Upper lobe of right lung (tissue), 1 donor: ENCODE results near the gene DPPA5. TPM values are rescaled to one million over a fixed set of nuclear protein-coding genes. Genes with fewer than 3 reads are reported as not detected.
"Not testable (repeated sequence)": the region's sequence is repeated elsewhere in the genome, so short reads cannot be mapped to it uniquely, and the experiment has no call there.

Experiments used
- ATAC-seq: fragments of 200-7000 bp; cut with Tn5 transposase; one replicate; pipeline ENCODE4 v1.9.1; 2020; ENCODE audit warnings: mild to moderate bottlenecking, moderate library complexity
- DNase-seq: peaks from one replicate; pipeline ENCODE4 v3.0.0-alpha.2; 2020
- H3K27ac ChIP-seq: fragments of 200-600 bp; one replicate; pipeline ENCODE4 v1.8.0; 2022
- H3K27me3 ChIP-seq: fragments of 200-600 bp; one replicate; pipeline ENCODE4 v1.8.0; 2022; ENCODE audit warnings: mild to moderate bottlenecking
- H3K36me3 ChIP-seq: fragments of 200-600 bp; one replicate; pipeline ENCODE4 v1.8.0; 2022
- H3K4me1 ChIP-seq: fragments of 200-600 bp; one replicate; pipeline ENCODE4 v1.8.0; 2022
- H3K4me3 ChIP-seq: fragments of 200-600 bp; one replicate; pipeline ENCODE4 v1.8.0; 2022; ENCODE audit warnings: mild to moderate bottlenecking
- H3K9me3 ChIP-seq: fragments of 200-600 bp; one replicate; pipeline ENCODE4 v1.8.0; 2022
- CTCF ChIP-seq: fragments of 200-600 bp; IDR thresholded peaks from one replicate; pipeline ENCODE4 v1.8.0; 2022; ENCODE audit warnings: antibody characterized with exemption
- intact Hi-C: fragments of 100-400 bp; cut with DNase I; formaldehyde crosslinking; loops from one replicate; pipeline ENCODE4 v1.11.0; 2022
- total RNA-seq: library from RNA; stranded (reverse); fragmentation: NEBNext Ultra II Directional; extraction: Animal tissue kit (Norgen Biotek cat#: 25700); gene quantifications from one replicate; pipeline ENCODE4 v1.2.1, GENCODE V29; 2021
- donor health status: DM: no; HTN: yes; CAD: no; lungs with severe emphysema.

Gene DPPA5
- total RNA-seq, 1 donor from 2014 or later = not detected

DNA sequence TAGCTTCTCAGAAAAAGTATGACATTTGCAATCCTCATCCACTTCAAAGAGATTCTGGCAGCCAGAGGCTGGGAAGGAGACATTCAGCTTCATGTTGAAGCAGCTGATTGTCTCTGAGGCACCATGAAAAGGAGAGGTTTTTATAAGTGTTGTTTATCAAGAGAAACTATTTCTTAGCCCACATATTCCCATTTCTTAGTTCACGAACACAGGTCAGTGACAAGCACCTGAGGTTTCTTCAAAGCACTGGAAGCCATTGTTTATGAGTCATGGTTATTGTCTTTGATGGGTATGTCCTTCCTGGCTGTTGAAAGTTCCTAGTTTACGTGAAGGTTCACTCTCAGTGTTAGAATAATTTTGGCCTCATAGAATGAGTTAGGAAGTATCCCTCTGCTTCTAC is 37.6 kb upstream of the DPPA5 start:
- intact Hi-C loops = no loop called here

DNA sequence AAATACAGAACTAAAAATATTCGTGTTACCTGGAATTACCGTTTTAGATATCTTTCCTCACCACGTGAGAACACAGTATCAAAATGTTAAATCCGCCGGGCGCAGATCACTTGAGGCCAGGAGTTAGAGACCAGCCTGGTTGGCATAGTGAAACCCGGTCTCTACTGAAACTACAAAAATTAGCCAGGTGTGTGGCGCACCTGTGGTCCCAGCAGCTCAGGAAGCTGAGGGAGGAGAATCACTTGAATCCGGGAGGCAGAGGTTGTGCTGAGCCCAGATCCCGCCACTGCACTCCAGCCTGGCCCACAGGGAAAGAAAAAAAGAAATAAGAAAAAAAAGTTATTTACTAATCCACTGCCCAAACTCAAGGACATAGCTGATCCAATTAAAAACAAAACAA is 35.8 kb upstream of the DPPA5 start:
- H3K9me3 ChIP-seq = no peaks in the 10 kb centered on the region
- H3K27me3 ChIP-seq = no peaks in the 10 kb centered on the region
- H3K4me3 ChIP-seq = no peak overlapping the region
- no peak overlapping the region for H3K27ac ChIP-seq
- no peaks in the 10 kb centered on the region for H3K36me3 ChIP-seq
- DNase-seq (no peak), ATAC-seq (no peak)
- H3K4me1 ChIP-seq = peaks cover 5% of the 10 kb centered on the region
- no peak for TF ChIP-seq CTCF
- intact Hi-C loops = no loop called here

More for the DNA sequence above, 37.6 kb upstream of the DPPA5 start:
- Histone ChIP-seq H3K4me1 (peaks cover 5% of the 10 kb centered on the region), H3K4me3 (no peak overlapping the region), H3K27me3 (no peaks in the 10 kb centered on the region), H3K27ac (no peak overlapping the region), H3K36me3 (no peaks in the 10 kb centered on the region), H3K9me3 (no peaks in the 10 kb centered on the region)
- DNase-seq (no peak), ATAC-seq (no peak)
- no peak for TF ChIP-seq CTCF

- peak overlapping the region; percentile 74 for H3K27ac ChIP-seq
- intact Hi-C loops = no loop called here
- no peaks in the 10 kb centered on the region for H3K9me3 ChIP-seq
- H3K36me3 ChIP-seq = no peaks in the 10 kb centered on the region
- DNase-seq (peak; percentile 76), ATAC-seq (peak; percentile 92)
- H3K4me1 ChIP-seq = peaks cover 5% of the 10 kb centered on the region
- H3K4me3 ChIP-seq = peak overlapping the region; percentile 61
- peak; percentile 59 for TF ChIP-seq CTCF
- no peaks in the 10 kb centered on the region for H3K27me3 ChIP-seq
Measured at GRCh38 chr6:73388800-73389512, 34.9 kb upstream of the DPPA5 start.

- Histone ChIP-seq H3K4me3 (peak overlapping the region; percentile 61), H3K27me3 (no peaks in the 10 kb centered on the region), H3K9me3 (no peaks in the 10 kb centered on the region), H3K4me1 (peaks cover 5% of the 10 kb centered on the region), H3K27ac (peak overlapping the region; percentile 74), H3K36me3 (no peaks in the 10 kb centered on the region)
- intact Hi-C loops = no loop called here
- no peak for DNase-seq
- TF ChIP-seq CTCF = no peak
- no peak for ATAC-seq
Measured at GRCh38 chr6:73388433-73388799, 34.3 kb upstream of the DPPA5 start.

DNA sequence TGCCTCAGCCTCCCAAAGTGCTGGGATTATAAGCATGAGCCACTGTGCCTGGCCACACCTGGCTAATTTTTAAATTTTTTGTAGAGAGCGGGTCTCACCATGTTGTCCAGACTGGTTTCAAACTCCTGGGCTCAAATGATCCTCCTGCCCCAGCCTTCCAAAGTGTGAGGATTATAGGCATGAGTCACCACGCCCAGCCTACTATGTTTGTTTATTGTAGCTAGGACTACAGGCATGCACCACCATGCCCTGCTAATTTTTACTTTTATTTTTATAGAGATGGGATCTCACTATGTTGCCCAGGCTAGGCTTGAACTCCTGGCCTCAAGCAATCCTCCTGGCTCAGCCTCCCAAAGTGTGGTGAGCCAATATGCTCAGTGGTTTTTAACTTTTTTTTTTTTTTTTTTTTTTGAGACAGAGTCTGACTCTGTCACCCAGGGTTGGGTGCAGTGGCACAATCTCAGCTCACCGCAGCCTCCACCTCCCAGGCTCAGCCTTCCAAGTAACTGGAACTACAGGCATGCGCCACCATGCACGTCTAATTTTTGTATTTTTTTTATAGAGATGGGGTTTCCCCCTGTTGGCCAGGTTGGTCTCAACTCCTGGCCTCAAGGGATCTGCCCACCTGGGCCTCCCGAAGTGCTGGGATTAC is 28.5 kb upstream of the DPPA5 start:
- Histone ChIP-seq H3K4me3 (no peak overlapping the region), H3K36me3 (no peaks in the 10 kb centered on the region), H3K27me3 (no peaks in the 10 kb centered on the region), H3K9me3 (no peaks in the 10 kb centered on the region), H3K4me1 (no peaks in the 10 kb centered on the region), H3K27ac (no peak overlapping the region)
- TF ChIP-seq CTCF = no peak
- intact Hi-C loops = no loop called here
- ATAC-seq (no peak), DNase-seq (no peak)

DNA sequence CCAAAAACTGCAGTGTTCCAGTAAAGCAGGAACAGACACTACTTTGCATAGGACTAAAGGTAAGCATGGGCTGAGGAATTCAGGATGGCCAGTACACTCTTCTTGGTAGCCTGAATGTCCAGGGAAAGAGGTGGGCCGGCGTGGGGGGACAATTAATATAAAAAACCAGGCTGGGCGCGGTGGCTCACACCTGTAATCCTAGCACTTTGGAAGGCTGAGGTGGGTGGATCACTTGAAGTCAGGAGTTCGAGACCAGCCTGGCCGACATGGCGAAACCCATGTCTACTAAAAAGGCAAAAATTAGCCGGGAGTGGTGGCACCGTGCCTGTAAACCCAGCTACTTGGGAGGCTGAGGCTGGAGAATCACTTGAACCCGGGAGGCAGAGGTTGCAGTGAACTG is 27.5 kb upstream of the DPPA5 start:
- DNase-seq, ATAC-seq, intact Hi-C loops, H3K36me3 ChIP-seq, H3K4me1 ChIP-seq, H3K4me3 ChIP-seq, H3K27me3 ChIP-seq, H3K9me3 ChIP-seq, H3K27ac ChIP-seq: not testable (repeated sequence)
